GM18870 (cell line): ENCODE results near the gene TOGARAM2.
A peak's percentile ranks its signal among the peaks of the same experiment; 100 is the strongest.

ENCODE experiments used
- ATAC-seq: cut with Tn5 transposase; IDR thresholded peaks from one replicate; pipeline ENCODE4 v1.9.1; 2021; ENCODE audit warnings: moderate library complexity; ENCODE audit not compliant: unreplicated experiment

Gene TOGARAM2

GRCh38 chr2:28997847-28998735 is 17.0 kb downstream of the TOGARAM2 start:
- ATAC-seq, result no peak

- ATAC-seq, result peak; percentile 88
These were observed 19.4 kb downstream of the TOGARAM2 start for GRCh38 chr2:29000481-29000880.

- no peak for ATAC-seq
These were observed 19.9 kb downstream of the TOGARAM2 start for GRCh38 chr2:29000956-29001355.

- ATAC-seq, result no peak
These were observed 20.7 kb downstream of the TOGARAM2 start for GRCh38 chr2:29001806-29002205.

- ATAC-seq, result no peak
These were observed 23.7 kb downstream of the TOGARAM2 start for GRCh38 chr2:29004755-29005154.

- no peak for ATAC-seq
These were observed 24.2 kb downstream of the TOGARAM2 start for GRCh38 chr2:29005331-29005730.

GRCh38 chr2:29006092-29006979 is 25.2 kb downstream of the TOGARAM2 start:
- ATAC-seq, result no peak

GRCh38 chr2:29006980-29007301 is 25.8 kb downstream of the TOGARAM2 start:
- ATAC-seq, result no peak

- ATAC-seq, result no peak
These were observed 28.2 kb downstream of the TOGARAM2 start for GRCh38 chr2:29009270-29009669.

- no peak for ATAC-seq
These were observed 28.9 kb downstream of the TOGARAM2 start for GRCh38 chr2:29009711-29010677.

- ATAC-seq, result no peak
These were observed 29.8 kb downstream of the TOGARAM2 start for GRCh38 chr2:29010946-29011345.

GRCh38 chr2:29011418-29012060 is 30.4 kb downstream of the TOGARAM2 start:
- no peak for ATAC-seq

- ATAC-seq, result no peak
These were observed 31.1 kb downstream of the TOGARAM2 start for GRCh38 chr2:29012211-29012681.

- ATAC-seq, result no peak
These were observed 32.1 kb downstream of the TOGARAM2 start for GRCh38 chr2:29013057-29013780.

- no peak for ATAC-seq
These were observed 33.2 kb downstream of the TOGARAM2 start for GRCh38 chr2:29014331-29014730.

- no peak for ATAC-seq
These were observed 33.8 kb downstream of the TOGARAM2 start for GRCh38 chr2:29014811-29015421.

GRCh38 chr2:29015701-29016470 is 34.8 kb downstream of the TOGARAM2 start:
- ATAC-seq, result no peak

- ATAC-seq, result no peak
These were observed 35.4 kb downstream of the TOGARAM2 start for GRCh38 chr2:29016504-29016903.
